GM20431 (cell line): ENCODE measurements around the gene MED13L.

Source experiments
- in situ Hi-C: fragments of 300-500 bp; cut with MseI, MboI; formaldehyde crosslinking; loops from one replicate; pipeline ENCODE4 v1.15.0; 2020; ENCODE audit warnings: low sequenced_read_pairs; ENCODE audit not compliant: unreplicated experiment

MED13L gene

GRCh38 chr12:116162071-116162470 is 115.4 kb downstream of the MED13L start:
- in situ Hi-C loops, result no loop called here

DNA sequence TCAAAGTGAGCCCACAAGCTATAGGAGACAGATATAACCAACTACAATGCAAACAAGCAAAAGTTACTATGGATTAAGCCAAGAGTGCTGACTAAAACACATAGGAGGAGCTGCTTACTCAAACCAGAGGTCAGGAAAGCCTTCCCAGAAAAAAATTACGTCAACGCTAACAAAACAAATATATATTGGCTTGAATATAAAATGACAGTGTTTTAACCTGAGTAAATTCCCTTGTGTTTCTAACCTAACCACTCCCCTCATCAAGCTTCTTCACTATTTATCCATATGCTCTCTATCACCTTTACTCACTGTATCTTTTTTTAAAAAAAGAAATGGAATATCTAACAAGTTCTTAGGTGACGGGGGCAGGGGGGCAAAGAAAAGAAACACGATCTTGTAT is 115.9 kb downstream of the MED13L start:
- in situ Hi-C loops, result no loop called here

GRCh38 chr12:116160883-116161458 is 116.5 kb downstream of the MED13L start:
- in situ Hi-C loops, result no loop called here

- in situ Hi-C loops, result no loop called here
These were observed 117.3 kb downstream of the MED13L start for GRCh38 chr12:116160231-116160630.

DNA sequence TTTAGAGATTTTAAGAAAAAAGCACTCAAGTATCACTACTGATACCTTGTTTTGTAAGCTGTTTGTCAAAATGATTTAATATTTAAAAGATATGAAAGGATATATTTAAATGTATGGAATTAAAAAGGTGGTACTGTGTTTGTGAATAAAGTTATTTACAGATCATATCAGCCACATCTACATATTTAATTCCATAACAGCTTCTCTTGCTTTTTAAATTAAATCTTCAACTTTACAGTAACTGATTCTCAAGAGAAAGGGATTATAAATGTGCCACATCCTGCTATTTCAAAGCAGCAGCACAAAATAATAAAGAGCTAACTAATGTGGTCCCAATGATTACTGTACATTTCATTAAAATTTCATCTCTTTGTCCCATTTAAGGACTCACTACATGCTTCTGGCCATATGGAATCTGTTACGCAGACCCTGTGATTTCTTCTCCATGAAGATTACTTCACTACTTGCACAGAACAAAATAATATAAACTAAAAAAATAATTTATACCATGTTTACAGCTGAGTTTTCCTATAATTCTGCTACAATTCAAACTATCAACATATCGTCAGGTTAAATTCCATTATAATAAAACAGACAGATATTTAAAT is 117.8 kb downstream of the MED13L start:
- in situ Hi-C loops, result no loop called here

- in situ Hi-C loops, result no loop called here
These were observed 118.3 kb downstream of the MED13L start for GRCh38 chr12:116159175-116159574.

DNA sequence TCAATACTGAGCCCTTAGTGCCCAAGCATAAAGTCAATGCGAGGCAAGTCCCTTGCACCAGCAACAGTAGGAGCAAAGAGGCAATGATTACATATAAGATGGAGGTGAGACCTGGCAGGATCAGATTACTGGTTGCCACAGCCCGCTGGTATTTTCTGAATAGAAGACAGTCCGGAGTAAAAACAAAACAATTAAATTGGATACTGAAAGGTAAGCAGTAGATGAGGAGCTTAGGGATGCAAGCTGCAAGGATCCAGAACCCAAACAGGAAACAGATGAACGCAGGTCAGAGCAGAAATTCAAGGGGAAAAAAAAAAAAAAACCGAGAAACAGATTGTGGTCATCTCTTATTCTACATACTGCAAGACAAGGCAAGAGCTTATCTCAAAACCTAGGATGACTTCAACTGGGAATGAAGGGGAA is 119.6 kb downstream of the MED13L start:
- in situ Hi-C loops, result no loop called here

DNA sequence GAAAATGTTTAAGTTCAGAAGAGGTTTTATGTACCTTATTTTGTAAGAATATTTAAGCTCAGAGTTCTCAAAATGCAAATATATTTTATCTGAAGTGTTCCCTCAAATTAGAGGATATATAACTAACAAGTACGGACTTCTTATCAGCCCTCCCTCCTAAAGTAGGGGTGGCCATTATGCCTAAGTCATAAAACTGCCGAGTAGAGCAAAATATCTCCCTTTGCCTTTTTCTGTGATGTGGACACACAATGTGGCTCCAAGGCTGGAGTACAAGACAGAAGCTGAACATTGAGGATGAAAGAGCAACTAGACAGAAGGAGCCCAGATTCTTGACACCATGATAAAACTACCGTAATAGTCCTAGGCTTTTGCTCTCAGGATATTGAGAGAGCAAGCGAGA is 120.9 kb downstream of the MED13L start:
- in situ Hi-C loops, result no loop called here

- in situ Hi-C loops, result no loop called here
These were observed 122.1 kb downstream of the MED13L start for GRCh38 chr12:116155383-116155782.

GRCh38 chr12:116153983-116154382 is 123.5 kb downstream of the MED13L start:
- in situ Hi-C loops, result no loop called here

DNA sequence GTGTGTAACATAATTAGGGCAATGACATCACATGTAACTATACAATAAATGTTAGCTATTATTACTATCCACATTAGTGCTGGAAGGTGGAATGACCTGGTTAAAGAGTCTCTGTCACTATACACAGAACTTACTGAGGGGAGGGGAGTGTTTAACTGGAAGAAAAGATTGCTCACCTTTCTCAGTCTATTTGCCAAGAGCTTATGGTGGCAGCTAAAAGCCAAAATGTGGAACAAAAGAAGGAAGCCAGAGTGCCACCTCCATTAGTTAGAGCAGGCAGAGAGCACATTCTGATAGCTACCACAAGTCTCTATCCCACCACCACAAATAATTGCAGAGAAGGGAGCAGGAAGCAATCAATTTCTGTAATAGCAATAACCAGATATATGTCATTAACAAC is 124.4 kb downstream of the MED13L start:
- in situ Hi-C loops, result no loop called here

DNA sequence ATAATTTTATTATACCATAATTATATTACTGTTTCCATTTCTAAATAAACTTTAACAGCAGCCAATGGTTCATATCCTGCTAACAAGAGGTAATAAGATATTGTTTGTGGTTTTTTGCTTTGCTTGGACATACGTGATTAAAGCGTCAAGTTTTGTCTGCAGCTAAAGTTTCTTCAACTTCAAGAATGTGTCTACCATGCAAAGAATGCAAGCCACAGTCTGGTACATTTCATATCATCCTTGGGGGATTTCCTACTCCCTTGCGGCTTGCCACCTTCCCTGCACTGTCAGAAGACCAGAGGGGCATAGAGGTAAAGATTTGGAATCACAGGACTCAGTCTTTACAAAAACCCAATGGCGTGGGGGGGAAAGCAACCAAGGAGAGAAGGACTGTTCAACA is 125.2 kb downstream of the MED13L start:
- in situ Hi-C loops, result no loop called here

DNA sequence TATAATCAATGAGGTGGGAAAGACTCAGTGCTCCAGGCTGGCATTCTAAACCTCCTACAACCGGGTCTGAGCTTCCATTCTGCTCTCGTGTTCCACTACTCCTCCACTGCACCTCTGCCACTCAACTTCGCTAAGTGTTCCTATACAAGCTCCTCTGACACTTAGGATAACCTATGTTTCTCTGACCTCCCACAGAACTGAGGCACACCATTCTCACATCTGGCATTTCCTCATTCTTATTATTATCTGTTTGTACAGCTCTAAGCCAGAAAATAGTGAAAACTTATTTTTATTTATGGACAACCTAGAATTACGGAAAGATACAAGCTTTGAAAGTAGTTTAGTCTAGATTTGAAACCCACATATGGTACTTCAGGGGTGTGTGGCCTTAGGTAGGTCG is 127.0 kb downstream of the MED13L start:
- in situ Hi-C loops, result no loop called here

GRCh38 chr12:116150001-116150400 is 127.5 kb downstream of the MED13L start:
- in situ Hi-C loops, result no loop called here

GRCh38 chr12:116148844-116149243 is 128.6 kb downstream of the MED13L start:
- in situ Hi-C loops, result no loop called here

- in situ Hi-C loops, result no loop called here
These were observed 131.1 kb downstream of the MED13L start for GRCh38 chr12:116146386-116146785.

DNA sequence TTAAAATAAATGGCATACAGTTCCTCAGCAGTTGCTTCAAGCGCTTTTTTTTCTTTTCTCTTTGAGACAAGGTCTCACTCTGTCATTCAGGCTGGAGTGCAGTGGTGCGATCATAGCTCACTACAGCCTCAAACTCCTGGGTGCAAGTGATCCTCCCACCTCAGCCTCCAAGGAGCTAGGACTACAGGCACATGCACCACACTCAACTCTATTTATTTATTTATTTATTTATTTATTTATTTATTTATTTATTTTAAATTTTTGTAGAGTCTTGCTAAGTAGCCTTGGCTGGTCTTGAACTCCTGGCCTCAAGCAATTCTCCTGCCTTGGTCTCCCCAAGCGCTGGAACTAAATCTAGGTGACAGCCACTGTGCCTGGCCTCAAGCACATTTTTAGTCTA is 132.0 kb downstream of the MED13L start:
- in situ Hi-C loops, result no loop called here

GRCh38 chr12:116144384-116144783 is 133.1 kb downstream of the MED13L start:
- in situ Hi-C loops, result no loop called here

GRCh38 chr12:116143909-116144308 is 133.6 kb downstream of the MED13L start:
- in situ Hi-C loops, result no loop called here

DNA sequence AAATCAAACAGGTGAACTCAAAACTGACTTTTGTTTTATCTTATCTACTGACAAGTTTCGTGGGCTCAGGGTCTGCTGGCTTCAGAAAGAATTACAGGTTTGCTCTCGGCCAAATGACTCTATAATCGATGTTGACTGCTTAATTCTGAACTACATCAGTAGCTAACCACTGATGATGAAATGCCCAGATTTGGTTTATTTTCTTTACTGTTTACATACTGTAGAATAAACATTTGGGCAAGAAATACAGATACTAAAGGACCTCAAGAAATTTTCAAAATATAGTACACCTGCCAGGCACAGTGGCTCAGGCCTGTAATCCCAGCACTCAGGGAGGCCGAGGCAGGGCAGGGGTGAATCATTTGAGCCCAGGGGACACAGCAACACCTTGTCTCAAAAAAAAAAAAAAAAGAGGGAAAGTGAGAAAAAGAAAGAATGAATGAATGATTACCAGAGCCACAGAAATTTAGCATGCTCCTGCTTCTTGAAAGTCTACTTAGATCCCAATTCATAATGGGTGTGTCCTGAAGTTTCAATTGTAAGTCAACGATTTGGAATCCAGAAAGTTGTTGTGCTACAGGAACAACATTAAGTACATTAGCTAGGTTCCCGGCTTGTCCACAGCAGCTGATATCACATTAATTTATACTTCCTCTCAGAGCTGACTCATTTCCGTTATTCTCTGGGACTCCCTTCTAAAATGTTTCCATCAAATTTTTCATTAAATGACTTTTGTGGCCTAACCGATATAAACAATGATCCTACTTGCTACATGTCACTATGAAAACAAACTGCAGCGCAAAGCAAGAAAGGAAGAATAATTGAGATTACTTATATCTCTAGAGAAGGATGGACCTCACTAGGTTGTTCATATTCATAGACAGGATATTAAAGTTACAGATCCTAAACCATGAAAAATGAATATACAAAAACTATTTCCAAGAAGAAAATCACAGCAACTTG is 134.3 kb downstream of the MED13L start:
- in situ Hi-C loops, result no loop called here

- in situ Hi-C loops, result no loop called here
These were observed 135.7 kb downstream of the MED13L start for GRCh38 chr12:116141833-116142162.
